LoVo (cell line): ENCODE measurements around the gene AKAP13.

Source experiments
- DNase-seq: peaks from one replicate; pipeline ENCODE4 v3.0.0-alpha.2; 2016; ENCODE audit warnings: low spot score

Gene AKAP13

DNA sequence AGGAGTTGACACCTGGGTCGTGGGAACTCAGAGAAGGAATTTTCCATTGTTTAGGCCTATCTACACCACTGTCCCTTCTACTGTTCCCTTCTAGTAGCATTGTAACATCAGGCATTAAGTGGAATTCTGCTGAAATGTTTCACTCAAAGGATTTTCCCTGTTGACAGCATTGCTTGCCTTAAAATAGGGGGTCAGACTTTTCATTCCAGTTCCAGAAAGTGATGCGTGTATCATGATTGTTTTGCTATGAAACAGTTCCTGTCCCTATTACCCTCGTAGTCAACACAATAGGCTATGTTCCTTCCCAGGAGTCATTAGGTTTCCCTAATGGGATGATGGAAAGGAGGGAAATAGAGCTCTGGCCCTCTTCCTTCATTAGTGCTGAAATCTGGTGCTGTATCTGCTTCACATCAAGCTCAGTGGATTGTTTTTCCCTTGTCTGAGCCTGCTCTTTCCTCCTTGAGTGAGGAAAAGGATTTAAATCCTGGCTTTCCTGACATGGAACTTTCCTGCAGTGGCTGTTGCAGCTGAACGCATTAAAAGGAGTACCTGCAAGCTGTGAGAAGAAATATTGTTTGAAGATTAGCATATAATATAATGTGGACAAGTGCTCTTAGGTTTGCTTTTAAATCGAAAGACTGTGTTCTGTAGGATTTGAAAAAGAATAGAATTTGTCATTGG, 218.5 kb downstream of the AKAP13 start:
- DNase-seq, result no peak

DNA sequence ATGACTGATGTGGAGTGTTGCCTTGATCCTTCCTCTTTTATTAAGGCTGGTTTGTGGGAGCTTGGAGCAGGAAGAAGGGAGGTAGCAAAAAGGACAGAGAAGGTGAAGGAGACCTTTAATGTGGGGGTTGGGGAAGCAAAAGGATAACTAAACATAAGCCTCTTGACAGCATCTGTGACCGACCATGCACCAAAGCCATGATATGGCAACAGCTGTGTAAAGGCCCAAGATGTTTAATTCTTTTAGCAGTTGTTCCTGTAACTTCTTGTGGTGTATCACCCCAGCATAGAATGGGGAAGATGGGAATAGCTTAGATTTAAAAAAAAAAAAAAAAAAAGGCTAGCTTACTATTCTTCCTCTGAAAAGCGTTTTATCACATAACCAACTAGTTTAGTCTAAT, 219.6 kb downstream of the AKAP13 start:
- DNase-seq, result no peak

DNA sequence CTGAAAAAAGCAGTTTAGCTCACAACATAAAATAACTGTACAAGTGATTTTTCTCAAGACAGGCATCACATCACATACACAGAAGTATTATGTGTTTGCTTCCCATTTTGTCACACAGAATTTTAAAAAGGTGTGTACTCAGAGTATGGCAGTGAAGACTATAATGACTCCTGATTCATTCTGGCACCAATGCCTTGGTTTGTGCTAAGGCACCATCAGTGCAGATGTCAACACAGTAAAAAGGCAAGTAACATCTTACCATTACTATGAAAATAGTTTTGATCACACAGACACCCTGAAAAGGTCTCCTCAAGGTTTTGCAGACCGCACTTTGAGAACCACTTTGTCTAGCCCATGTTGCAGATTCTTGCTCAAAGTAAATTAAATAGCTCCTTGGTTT, 222.8 kb downstream of the AKAP13 start:
- DNase-seq, result no peak

DNA sequence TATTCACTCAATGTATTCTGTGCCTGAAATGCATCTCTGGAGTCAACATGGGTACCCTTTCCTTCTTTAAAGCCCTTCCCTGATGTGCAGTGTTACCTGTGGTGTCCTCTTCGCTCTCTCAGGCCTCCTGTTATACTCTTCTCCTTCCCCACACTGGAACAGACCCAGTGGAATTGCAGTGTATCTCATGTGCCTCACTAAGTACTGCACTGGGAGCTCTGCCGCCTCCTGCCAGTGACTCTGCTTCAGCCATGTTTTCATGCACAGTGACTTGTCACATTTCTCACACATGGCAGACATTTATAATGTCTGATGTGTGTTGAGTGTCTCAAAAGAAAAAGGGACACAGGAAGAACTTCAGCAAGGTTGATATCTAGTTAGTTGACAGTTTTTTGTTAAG, 223.3 kb downstream of the AKAP13 start:
- DNase-seq, result no peak

DNA sequence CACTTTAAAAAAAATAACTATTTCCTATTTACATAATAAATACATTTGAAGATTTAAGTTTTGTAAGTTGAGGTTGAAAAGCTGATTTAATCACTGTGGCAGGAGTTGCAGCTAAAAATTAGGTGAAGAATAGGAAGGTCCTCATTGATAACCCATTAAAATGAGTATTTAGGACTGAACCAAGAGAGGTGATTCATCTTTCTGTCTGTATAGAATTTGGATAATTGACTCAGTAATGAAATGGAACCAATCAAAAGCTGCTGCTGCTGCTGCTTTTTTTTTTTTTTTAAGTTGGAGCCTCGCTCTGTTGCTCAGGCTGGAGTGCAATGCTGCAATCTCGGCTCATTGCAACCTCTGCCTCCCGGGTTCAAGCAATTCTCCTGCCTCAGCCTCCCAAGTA, 223.8 kb downstream of the AKAP13 start:
- DNase-seq, result no peak

DNA sequence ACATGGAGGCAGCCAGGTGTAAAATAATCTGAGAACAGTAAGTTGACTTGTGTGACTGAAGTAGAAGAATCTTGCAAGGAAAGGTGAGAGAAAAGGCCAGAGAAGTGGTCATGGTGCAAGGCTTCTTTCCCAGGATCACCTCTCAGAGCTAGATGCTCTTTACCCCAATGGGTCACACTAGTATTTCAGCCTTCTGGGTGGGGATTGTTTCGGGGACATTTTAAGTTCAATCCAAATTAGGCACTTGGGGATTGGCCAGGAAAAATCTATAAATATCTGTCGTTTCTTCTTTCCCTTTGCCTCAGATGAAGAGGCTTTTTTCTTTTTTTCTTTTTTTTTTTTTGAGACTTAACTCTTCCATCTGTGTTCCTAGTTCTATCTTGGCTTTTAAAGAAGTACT, 226.3 kb downstream of the AKAP13 start:
- no peak for DNase-seq

DNA sequence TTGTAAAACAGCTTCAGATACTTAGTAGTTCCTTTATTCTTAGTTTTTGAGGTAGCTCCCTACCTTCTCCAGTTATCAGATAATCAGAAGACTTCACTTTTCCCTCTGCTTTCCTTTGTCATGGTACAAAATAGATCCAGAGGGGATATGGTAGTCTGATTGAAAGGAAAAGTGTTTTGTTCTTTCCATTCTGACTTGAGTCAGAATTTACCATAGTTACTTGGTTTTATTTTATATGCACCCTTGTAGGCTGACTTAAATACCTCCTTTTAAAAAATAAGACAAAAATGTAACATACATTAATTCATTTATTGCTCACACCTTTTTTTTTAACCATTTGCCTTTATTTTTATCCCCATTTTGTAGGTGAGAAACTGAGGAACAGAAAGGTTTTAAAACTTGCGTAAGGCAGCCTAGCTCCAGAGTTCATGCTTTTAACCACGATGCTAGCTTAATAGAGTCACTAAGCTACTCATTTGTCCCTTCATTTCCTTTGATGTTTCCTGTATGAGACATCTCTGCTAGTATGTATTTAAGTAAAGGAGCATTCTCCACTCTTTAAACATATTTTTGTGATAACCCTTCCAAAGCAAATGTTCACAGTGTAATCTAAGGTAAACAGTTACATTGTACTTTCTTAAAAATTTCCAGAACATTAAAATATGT, 226.9 kb downstream of the AKAP13 start:
- no peak for DNase-seq

DNA sequence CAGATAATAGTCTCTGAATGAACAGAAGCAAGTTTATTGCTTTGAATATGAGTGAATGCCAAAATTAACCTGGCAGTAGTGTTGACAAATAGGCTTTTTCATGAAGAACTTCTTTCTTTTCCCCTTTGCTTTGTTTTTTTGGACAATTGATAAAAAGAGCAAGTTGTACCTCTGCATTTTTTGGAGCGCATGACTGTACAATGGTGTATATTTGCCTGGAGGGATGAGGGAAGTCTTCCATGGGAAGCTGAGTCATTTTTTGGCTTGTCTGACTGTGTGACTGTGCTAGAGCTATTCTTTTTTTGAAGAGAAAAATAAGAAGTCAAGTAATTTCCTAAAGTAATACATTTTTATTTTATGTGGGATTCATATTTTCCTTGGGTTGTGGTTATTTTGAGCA, 227.4 kb downstream of the AKAP13 start:
- no peak for DNase-seq

DNA sequence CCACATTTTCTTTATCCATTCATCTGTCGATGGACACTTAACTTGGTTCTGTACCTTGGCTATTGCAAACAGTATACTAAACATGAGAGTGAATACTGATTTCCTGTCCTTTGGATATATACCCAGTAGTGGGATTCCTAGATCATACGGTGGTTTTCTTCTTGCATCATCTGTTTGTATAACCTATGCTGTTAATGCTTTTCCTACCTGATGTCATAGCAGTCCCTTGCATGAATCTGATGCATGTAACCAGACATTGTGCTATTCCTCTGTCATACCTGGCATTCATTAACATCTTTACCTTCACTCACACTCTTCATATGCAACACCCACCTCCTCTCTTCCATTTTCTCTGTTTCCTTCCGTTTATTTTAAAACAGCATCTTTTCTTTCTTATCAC, 229.1 kb downstream of the AKAP13 start:
- DNase-seq, result no peak

DNA sequence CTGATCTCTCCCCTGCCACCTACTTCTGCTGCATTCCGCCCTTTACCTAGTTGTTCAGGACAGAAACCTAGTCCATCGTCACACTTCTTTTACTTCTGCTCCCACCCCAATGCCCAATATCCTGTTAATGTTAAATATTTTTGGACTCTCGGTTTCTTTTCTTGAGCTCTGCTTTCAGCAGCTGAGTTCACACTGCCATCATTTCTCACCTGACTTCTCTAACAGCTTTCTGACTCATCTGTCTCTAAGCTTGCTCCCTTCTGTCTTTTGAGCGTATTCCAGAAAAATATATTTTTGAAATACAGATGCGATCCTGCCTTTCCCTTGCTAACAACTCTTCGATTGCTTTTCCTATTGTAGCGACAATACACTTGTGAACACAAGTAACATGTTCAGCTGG, 231.0 kb downstream of the AKAP13 start:
- no peak for DNase-seq

DNA sequence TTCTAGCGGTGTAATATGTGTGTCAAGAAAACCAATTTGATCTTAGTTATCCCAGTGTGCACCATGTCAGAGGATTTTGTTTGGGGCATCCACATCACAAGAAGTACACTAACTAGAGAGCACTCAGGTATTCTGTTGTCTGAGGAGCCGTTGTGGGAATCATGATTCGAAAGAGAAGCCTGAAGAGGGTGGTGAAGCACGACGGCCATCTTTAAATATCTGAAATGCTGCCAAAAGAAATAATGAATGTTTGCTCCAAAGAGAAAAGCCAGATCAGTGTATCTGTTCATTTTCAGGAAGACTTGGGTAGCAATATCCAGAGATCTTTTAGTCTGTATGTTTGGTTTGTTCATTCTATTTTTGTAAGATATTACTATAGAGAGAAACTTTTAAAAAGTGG, 233.7 kb downstream of the AKAP13 start:
- DNase-seq, result no peak

DNA sequence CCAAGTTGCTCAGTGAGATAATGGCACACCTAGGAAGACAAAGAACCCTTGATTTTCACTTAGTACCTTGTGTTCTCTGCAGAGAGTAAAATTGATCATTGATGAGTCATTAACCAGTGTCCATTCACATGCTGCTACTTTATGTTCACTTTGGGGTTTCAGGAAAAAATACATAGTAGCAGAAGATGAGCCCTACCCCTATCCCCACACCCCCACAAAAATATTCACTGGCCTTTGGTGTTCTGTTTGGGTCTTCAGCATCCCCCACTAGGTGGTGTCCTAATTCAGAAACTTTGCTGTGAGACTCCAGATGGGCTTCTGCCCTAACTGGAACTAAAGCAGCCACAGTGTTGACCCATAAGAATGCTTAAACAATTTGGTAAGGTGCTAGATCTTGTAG, 235.5 kb downstream of the AKAP13 start:
- no peak for DNase-seq

DNA sequence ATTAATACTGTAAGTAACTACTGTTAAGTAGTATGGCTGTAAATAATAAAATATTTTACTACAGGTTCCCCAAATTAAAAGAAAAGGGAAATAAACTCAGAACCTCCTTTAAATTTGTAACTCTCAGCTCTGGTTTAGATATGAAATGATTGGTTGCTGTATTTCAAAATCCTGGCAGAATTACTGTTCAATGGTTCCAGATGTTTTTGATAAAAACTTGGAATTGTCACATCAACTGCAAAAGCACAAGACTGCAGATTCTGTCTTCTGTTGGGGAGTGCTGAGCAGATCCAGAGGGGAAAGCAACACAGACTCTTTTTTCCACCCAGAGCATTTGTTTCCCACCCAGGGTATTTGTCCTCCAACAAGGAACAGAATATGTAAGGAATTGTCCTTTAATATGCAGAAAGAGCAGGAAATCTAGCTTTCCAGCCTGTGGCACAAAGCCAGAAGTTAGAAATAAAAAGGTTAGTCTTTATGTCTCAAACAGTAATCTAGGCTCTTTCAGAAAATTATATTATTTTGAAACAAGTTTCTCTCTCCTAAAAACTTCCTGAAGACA, 236.2 kb downstream of the AKAP13 start:
- no peak for DNase-seq

DNA sequence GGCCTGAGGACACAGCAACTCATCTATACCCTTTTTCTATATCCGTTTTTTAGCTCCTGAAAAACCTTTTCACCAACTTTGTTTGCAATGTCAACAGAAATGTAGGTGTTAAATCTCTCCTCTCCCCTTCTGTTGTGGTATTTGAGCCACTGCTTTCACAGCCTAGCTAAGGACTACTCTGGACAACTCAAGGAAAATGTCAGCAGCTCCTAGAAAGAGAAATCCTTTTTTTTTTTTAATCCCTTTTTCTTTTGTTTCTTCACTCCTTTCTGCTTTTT, 237.8 kb downstream of the AKAP13 start:
- DNase-seq, result no peak

DNA sequence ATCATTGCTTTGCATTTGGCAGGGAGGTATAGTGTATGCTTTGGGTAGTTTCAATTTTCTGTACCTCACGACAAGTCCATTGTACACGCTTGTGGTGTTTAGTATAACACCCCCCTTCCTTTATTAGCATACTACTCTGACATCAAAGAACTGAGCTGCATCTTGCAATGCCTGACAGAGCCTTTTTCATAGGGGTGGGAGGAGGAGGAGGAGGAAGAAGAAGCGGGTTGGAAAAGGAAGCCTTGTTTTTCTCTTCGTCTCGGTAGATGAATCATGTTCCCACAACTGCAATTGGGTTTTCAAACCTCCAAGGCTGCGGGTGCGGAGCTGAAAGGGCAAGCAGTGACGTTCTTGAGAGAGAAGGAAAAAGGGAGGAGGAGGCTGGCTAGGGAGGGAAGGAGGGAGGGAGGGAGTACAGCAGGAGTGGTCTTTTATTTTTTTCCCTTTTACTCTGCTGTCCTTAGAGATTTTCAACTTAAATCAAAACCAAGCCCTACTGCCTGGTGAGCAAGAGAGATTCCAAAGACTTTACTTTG, 238.6 kb downstream of the AKAP13 start:
- DNase-seq, result no peak

DNA sequence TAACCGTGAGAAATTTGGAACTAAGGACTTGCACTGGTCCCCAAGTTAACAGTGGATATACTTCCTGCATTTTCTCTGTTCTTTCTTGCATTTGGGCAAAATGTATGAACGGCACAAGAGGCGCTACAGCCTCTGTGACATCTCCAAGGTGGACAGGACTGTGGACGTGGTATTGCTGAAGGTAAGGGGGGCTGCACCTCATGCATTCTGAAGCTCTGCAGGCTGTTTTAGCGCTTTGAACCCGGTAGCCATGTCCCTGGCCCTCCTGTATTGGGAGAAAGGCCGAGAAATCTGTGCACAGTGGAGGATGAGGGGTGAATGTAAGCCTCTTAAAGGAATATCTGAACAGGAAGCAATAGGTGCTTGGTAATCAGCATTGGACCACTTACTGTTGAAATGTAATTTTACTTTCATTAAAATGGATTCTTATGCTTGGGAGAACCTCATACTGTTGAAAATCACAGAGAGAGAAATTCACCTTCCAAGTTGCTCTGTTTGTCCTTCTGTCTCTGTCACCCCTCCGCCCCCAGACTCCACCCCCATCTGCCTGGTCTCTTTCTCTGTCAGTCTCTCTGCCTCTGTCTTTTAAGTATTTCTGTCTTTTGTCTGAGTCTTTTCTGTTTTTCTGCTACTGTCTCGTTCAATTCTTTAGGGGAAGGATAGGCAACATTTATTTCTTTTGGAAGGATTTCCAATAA, 239.7 kb downstream of the AKAP13 start:
- no peak for DNase-seq

DNA sequence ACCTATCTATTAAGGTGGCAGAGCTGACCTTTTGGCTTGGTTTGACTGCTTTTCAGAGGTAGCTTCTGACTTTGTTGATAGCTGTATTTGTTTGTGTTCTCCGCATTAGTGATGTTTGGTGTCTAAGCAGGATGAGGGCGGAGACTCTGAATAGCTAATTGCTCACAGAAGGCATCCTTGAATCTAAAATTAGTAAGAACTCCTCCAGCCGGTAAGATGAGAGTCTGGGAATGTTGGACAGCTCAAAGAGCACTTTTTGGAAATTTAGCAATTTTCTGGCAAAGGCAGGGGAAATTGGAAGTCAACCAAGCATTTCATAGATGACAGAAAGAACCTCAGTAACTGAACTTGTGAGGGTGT, 240.3 kb downstream of the AKAP13 start:
- DNase-seq, result no peak

DNA sequence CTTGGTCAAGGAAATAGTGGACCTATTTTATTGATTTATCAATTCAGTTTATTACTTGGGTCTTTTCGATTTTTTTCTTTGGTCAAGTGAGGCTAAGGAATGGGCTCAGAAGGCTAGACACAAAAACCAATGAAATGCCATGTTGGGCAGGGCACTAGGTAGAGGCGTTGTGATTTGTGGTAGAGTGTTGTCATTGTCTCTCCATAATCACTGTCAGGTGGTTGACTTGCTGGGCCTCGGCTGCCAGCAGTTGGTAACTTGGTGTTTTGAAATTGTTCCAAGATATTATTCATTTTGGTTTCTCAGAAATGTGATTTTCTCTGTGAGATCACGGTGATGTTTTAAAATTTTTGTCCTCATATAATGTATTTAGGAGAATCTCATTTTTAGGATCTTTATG, 240.7 kb downstream of the AKAP13 start:
- no peak for DNase-seq

DNA sequence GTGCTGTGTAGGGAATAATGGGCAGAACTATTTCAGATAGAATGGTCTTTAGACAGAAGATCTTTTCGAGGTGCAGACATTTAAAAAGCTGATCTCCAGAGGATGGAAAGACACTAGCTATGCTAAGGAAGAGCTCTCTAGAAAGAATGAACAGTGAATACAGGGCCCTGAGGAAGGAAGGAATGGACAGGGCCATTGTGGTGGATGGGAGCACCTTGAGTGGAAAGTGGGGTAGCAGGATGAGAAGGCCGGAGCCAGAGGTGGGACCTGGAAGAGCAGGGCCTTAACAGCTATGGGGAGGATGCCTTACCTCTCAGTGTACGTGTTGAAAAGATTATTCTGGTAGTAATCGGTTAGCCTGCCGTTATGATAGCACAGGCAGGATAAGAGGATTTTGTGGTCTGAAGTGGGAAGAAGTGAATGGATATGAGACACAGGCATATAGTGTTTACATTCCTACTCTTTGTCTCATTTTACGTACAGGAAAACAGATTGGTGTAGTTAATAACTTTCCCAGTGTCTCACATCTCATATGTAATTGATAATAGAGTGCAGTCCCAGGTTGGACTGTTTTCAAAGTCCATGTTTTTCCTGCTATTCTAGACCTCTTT, 241.9 kb downstream of the AKAP13 start:
- DNase-seq, result no peak

DNA sequence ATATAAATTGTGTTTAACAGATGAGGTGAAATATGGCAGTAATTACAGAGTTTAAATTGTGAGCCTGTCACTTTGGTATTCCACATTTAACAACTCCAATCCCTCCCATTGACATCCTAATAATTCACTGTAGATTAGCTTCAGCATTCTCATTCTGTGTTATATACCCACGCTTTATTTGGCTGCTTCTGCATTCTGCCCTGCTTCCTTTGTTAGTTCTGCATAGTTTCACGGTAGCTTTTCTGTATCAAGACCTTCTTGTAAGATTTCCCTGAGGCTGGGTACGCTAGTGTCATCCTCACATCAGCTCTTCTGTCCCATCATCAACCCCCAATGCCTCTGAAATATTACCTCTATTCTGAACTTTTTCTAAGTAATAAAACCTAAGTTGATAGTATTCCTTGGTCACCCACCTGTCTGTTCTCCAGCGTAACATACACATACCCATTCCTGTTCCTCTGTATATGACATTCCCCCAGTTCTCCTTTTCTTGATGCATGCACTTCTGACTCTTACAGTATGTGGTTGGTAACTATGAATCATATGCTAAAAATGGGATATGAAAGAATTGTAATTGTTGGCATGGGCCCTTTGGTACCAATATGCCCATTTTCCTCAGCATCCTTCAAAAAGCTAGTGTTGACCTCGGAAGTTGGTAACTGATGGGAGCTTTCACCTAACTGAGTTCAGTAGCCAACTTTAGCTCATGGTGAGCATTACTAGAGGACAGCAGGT, 243.1 kb downstream of the AKAP13 start:
- DNase-seq, result no peak

DNA sequence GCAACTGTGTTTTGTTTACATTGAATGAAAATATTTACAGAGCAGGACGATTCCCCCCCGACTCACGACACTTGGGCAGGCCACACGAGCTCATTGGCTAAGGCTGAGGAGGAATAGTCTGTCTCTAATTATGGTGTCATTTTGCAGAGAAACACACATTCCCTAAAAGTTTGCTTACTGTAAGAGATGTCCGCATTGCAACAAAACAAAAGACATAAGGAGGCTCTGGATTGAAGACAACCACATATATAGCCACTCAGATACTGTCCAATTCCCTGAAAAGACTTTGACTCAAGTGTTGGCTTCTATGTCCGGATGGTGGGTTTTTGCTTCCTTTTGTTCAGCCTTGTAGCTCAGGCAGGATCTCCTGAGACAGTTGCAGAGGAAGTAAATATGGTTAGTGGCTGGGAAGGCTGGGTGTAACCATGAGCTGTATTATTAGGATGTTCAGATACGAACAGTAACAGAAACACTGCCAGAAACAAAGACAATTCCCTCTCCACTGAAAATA, 243.9 kb downstream of the AKAP13 start:
- no peak for DNase-seq
